Stimulated activated naive CD8-positive, alpha-beta T cell treated with anti-CD3 and anti-CD28 coated beads, Interleukin-15, amount 100 ng/mL, for 72 hours (primary cell): ENCODE data around the gene PHF20.
A peak's percentile ranks its signal among the peaks of the same experiment; 100 is the strongest.
"Not testable (repeated sequence)": the region's sequence is repeated elsewhere in the genome, so short reads cannot be mapped to it uniquely, and the experiment has no call there.

ENCODE experiments used
- ATAC-seq: fragments of 150-1000 bp; cut with Tn5 transposase; 2 replicates; pipeline ENCODE4 v1.10.0; 2021; ENCODE audit warnings: mild to moderate bottlenecking, moderate library complexity
- DNase-seq, 2 donors: peaks; one replicate each; pipeline ENCODE4 v3.0.0; 2021 to 2022
- H3K27ac Mint-ChIP-seq, 2 donors: one replicate each; pipeline ENCODE4 v1.8.0; 2022; ENCODE audit warnings: mild to moderate bottlenecking in 2 of 2, mixed read lengths in 2 of 2, moderate library complexity in 2 of 2
- H3K27me3 Mint-ChIP-seq: one replicate; pipeline ENCODE4 v1.8.0; 2022; ENCODE audit warnings: mixed read lengths
- H3K4me1 Mint-ChIP-seq: one replicate; pipeline ENCODE4 v1.8.0; 2022; ENCODE audit warnings: mild to moderate bottlenecking, mixed read lengths
- H3K4me3 Mint-ChIP-seq, 2 donors: one replicate each; pipeline ENCODE4 v1.8.0; 2022; ENCODE audit warnings: mild to moderate bottlenecking in 2 of 2, mixed read lengths in 2 of 2, moderate library complexity in 1 of 2
- H3K9me3 Mint-ChIP-seq, 2 donors: one replicate each; pipeline ENCODE4 v1.8.0; 2022; ENCODE audit warnings: mixed read lengths in 2 of 2

The PHF20 gene

DNA sequence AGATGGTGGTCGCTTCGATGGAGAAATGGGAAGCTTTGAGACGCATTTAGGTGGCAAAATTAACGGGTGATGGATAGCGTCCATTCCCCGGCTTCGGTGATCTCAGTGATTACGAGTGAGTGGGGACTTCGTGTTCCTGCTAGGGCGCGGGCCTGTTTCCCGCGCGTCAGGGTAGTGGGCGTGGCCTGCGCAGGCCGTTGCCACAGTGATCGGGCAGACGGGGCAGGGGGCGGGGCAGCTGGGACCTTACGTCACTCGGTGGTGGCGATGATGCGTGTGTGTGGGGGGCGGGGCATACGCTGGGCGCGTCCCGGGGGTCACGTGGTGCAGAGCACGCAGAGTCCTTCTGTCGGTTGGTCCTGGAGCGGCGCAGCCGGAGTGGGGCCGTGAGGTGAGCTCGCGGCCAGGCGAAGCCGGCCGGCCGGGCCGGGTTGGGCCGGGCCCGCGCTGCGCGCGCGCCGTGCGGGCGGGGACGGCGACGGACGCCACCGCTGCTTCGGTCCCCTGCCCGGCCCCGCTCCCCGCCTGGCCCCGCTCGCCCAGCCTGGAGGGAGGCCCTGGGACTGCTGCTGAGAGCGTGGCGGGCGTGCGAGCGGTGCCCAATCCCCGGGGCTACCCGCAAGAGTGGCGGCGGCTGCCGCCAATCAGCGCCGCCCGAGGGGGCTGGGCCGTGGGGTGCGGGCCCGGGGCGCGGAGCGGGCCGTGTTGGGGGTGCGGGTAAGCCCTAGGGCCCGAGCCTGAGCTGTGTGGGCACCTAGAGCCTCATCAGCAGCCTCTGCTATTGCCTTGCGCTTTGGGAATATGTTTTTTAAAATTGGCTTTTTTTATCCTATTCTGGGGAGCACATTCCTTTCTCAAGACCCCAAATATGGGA is at the start of gene PHF20:
PHF20 (plus strand) TSS at position 327 of the 874 bp plus-strand sequence. CDS start 29,508 bp downstream, outside the sequence.
- DNase-seq, result peak; percentile 99
- peak; percentile 96 for ATAC-seq
- peak within 1 kb of the TSS; percentile 85 to 96 for H3K27ac Mint-ChIP-seq
- peaks cover 62% of the 10 kb centered on the region for H3K4me1 Mint-ChIP-seq
- peaks cover 6 to 8% of the 10 kb centered on the region in 2 donors for H3K9me3 Mint-ChIP-seq
- H3K27me3 Mint-ChIP-seq, result no peaks in the 10 kb centered on the region
- peak within 1 kb of the TSS; percentile 86 to 93 for H3K4me3 Mint-ChIP-seq

DNA sequence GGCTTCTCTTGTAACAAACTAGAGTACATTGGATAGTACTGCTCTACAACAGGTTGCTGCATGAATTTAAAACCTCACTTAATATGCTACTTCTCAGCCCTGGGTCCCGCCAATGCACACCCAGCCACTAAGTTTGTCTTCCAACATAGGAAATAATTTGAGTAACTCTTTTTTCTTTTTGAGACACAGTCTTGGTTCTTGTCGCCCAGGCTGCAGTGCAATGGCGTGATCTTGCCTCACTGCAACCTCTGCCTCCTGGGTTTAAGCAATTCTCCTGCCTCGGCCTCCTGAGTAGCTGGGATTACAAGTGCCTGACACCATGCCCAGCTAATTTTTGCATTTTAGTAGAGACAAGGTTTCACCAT is 48.6 kb upstream of the PHF20 start:
- not testable (repeated sequence) for H3K9me3 Mint-ChIP-seq, H3K4me3 Mint-ChIP-seq, DNase-seq, H3K27me3 Mint-ChIP-seq
- Mint-ChIP-seq H3K27ac (peak overlapping the region in 1 of 2 donors; percentile 65), H3K4me1 (peaks cover 58% of the 10 kb centered on the region)
- ATAC-seq, result peak; percentile 33

GRCh38 chr20:35723652-35724320 is 48.0 kb upstream of the PHF20 start:
- not testable (repeated sequence) for H3K27me3 Mint-ChIP-seq, H3K27ac Mint-ChIP-seq, H3K4me3 Mint-ChIP-seq, ATAC-seq, H3K9me3 Mint-ChIP-seq, DNase-seq
- peaks cover 56% of the 10 kb centered on the region for H3K4me1 Mint-ChIP-seq

DNA sequence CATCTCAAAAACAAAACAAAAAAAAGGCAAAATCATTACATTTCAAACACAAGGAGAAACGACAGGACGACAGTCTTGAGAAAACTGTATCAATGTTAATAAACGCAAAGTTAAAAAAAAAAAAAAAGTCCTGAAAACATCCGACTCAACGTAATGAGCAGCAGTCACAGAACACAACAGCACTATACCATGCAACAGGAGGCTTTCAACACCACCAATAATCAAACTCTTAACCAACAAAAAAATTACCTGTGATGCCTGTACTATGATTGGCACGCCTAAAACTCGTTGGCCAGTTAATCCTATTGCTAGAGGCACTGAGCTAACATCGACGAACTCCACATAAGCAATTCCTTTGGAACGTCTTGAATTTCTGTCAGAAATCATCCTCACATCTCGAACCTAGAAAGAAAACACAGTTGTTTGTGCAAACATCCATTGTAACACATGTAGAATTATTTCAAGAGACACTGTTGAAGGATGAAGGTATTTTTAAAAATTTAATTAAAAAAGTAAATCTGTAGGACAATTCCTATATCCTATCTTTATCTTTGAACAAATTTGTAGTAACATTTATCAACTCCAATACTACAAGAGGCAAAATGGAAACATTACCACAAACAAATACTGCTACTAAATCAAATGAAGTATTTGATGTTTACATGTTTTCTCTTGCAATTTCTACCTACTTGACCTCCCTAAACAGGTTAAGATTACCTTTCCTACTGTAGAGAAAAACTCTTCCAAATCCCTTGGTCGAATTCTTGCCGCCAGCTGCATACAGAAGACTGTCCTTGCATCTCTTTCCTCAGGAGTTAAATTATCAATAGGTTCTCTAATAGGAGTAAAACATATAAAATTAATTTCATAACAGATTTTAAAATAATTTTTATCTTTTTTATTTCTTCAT is 47.2 kb upstream of the PHF20 start:
- H3K9me3 Mint-ChIP-seq, result no peaks in the 10 kb centered on the region
- no peaks in the 10 kb centered on the region for H3K27me3 Mint-ChIP-seq
- H3K4me3 Mint-ChIP-seq, result no peak overlapping the region
- peaks cover 56% of the 10 kb centered on the region for H3K4me1 Mint-ChIP-seq
- DNase-seq (no peak), ATAC-seq (no peak)
- H3K27ac Mint-ChIP-seq, result peak overlapping the region in 1 of 2 donors; percentile 49

GRCh38 chr20:35726842-35727711 is 44.7 kb upstream of the PHF20 start:
- H3K4me1 Mint-ChIP-seq, result peaks cover 53% of the 10 kb centered on the region
- H3K9me3 Mint-ChIP-seq, result no peaks in the 10 kb centered on the region
- peak overlapping the region in 1 of 2 donors; percentile 96 for H3K27ac Mint-ChIP-seq
- no peak overlapping the region for H3K4me3 Mint-ChIP-seq
- no peak for DNase-seq
- H3K27me3 Mint-ChIP-seq, result no peaks in the 10 kb centered on the region
- no peak for ATAC-seq

GRCh38 chr20:35729283-35729807 is 42.5 kb upstream of the PHF20 start:
- no peak for ATAC-seq
- Mint-ChIP-seq H3K4me3 (no peak overlapping the region), H3K9me3 (no peaks in the 10 kb centered on the region), H3K27me3 (no peaks in the 10 kb centered on the region), H3K27ac (no peak overlapping the region), H3K4me1 (peaks cover 53% of the 10 kb centered on the region)
- no peak for DNase-seq

DNA sequence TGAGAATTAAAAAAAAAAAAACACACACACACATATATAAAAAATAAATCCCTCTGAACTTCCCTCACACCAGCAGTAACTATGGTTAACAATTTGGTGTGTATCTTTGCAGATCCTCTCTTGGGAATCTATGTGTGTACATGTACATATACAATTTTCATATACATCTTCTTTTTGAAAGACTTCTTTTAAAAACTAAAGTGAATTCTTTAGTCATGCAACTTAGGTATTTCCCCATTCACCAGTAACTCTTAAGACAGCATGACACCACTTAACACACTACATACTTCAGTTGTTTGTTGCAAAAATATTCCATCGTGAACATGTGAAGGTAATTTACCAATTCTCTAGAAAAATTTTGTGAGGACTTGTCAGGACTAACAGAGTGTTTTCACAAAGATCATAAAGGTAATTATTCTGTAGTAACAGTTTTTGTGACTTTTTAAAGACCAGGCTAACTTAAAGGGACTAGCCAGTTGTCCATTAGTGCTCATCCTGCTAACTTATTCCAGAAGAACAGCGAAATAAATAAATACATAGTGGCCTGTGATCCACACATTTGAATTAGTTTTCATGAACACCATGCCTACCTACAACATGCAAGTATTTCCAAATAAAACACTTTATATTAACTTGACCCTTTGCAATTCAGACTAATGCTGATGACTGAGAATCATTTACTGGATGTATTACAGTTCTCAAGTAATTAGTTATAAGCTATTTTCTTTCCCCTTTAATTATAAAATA is 41.8 kb upstream of the PHF20 start:
- Mint-ChIP-seq H3K4me1 (peaks cover 58% of the 10 kb centered on the region), H3K27me3 (no peaks in the 10 kb centered on the region), H3K27ac (peak overlapping the region in 1 of 2 donors; percentile 72), H3K9me3 (no peaks in the 10 kb centered on the region), H3K4me3 (peak overlapping the region in 1 of 2 donors; percentile 26)
- DNase-seq (no peak), ATAC-seq (no peak)

DNA sequence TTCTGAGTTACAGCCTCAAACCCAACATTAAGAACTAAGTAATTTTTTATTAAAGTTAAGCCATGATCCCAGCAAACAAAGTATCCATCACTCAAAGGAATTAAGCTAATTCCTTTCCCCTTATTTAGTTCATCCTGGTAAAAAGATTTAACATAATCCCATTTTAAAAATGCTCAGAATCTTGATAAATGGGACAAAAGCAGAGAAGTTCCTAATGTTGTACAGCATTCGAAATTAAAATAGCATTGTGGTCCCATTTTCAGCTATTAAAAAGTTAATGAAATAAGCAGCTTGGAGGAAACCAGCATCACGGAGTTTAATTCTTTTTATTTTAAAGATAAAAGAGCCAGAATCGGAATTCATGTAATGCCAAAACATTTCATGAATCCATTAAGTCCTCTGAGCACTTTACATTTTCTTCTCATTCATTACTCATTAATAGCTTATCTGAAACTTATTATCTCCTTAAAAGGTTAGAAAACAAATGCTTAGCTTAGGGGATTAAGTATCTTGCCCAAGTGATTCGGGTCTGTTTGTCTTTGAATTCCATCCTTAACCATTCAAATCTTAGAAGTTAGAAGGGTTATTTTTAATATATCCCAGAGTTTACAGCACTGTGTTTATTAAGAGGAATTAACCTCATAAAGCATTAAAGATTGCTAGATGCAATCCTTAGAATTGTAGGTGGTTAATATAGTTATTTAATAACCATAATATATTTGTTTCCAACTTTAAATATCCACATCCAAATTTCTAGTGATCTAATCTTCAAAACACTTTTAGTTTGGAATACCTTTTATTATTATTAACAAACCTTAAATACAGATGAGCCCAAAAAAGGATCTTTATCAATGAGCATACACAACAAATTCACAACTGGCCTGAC is 41.0 kb upstream of the PHF20 start:
- Mint-ChIP-seq H3K9me3 (no peaks in the 10 kb centered on the region), H3K27ac (peak overlapping the region in 1 of 2 donors; percentile 42), H3K27me3 (no peaks in the 10 kb centered on the region), H3K4me1 (peaks cover 56% of the 10 kb centered on the region), H3K4me3 (no peak overlapping the region)
- ATAC-seq, result no peak
- DNase-seq, result no peak

GRCh38 chr20:35731469-35731788 is 40.4 kb upstream of the PHF20 start:
- Mint-ChIP-seq H3K4me1 (peaks cover 56% of the 10 kb centered on the region), H3K27me3 (no peaks in the 10 kb centered on the region)
- ATAC-seq, result no peak

DNA sequence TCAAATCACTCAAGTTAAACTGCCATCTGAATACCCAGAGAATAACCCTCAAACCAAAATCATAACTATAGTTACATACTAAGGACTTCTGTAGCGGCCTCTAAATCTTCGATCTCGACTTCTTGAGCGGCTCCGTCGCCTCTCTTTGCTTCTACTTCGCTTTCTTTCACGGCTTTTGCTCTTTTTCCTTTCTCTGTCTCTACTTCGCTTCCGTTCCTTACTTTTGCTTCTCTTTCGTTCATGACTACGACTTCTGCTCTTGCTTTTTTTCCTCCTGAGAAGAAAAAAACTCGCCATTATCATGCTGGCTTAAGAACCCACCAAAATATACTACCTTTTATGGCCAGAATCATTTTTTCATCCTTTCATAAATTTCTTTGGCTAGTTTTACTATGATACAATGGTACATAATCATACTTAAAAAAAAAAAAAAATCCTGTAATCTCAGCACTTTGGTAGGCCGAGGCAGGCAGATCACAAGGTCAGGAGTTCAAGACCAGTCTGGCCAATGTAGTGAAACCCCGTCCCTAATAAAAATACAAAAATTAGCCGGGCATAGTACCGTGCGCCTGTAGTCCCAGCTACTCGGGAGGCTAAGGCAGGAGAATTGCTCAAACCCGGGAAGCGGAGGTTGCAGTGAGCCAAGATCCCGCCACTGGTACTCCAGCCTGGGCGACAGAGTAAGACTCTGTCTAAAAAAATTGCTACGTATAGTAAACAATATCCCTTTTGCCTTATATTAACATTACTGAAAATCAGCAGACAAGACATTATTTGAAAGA is 39.8 kb upstream of the PHF20 start:
- Mint-ChIP-seq H3K4me3 (peak overlapping the region; percentile 44 to 58), H3K27ac (peak overlapping the region in 1 of 2 donors; percentile 3), H3K4me1 (peaks cover 56% of the 10 kb centered on the region), H3K9me3 (no peaks in the 10 kb centered on the region), H3K27me3 (no peaks in the 10 kb centered on the region)
- no peak for DNase-seq
- ATAC-seq, result no peak

More at GRCh38 chr20:35731469-35731788, 40.4 kb upstream of the PHF20 start:
- H3K27ac Mint-ChIP-seq, result no peak overlapping the region
- peak overlapping the region in 1 of 2 donors; percentile 58 for H3K4me3 Mint-ChIP-seq
- H3K9me3 Mint-ChIP-seq, result no peaks in the 10 kb centered on the region
- no peak for DNase-seq

DNA sequence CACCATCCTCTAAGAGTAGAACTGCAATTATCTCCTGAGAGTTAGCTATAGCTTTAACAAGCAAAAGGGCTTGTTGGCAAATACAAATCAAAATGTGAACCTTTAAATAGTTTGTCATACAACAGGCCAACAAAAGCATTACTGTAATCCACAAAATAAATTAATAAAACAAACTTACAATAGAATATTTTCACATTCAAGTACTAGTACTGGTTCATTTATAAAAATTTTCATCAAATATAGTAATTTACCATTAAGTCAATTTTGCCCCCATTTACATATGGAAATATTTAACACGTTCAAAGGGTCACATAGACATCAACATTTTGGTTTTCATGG is 39.2 kb upstream of the PHF20 start:
- H3K4me1 Mint-ChIP-seq, result peaks cover 61% of the 10 kb centered on the region
- ATAC-seq, result no peak

DNA sequence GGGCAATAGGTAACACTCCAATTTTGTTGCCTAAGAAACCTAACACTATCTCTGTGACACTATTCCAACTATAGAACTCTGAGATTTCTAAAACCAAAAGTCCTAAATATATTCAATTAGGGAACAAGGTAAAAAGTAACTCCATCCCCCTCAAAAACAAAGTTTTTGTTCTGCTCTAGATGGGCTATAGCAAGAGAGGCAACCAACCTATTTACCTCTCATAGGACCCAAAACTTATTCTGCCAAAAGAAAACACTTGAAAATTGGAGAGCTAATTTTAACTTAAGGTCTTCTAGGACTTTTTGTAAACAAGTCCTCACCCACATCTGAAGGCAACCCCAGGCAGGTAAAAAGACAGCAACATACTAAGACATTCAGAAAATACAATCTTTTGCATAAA is 37.4 kb upstream of the PHF20 start:
- ATAC-seq (no peak), DNase-seq (no peak)
- Mint-ChIP-seq H3K9me3 (no peaks in the 10 kb centered on the region), H3K4me1 (peaks cover 77% of the 10 kb centered on the region), H3K4me3 (peak overlapping the region; percentile 51 to 62), H3K27me3 (no peaks in the 10 kb centered on the region), H3K27ac (peak overlapping the region; percentile 34 to 92)

More for the DNA sequence above, 39.2 kb upstream of the PHF20 start:
- Mint-ChIP-seq H3K9me3 (no peaks in the 10 kb centered on the region), H3K27ac (peak overlapping the region in 1 of 2 donors; percentile 96), H3K4me3 (peak overlapping the region; percentile 35 to 64), H3K27me3 (no peaks in the 10 kb centered on the region)
- no peak for DNase-seq
